ENCODE measurements around the gene COL16A1.

The COL16A1 gene

GRCh38 chr1:31669786-31670592, 33.8 kb downstream of the COL16A1 start:
- no peaks in the 10 kb centered on the region for H3K36me3 ChIP-seq (ENCODE audit: insufficient read depth, low read length)
- H3K27me3 ChIP-seq (ENCODE audit: insufficient read depth, low read length): no peaks in the 10 kb centered on the region
- H3K4me1 ChIP-seq (ENCODE audit: insufficient read depth, low read length): peaks cover 14% of the 10 kb centered on the region; the same call in 1 of the 2 replicates
- no peak overlapping the region for H3K9ac ChIP-seq (ENCODE audit: low read depth, low read length)
- no peak overlapping the region for H3K4me3 ChIP-seq (ENCODE audit: low read length)
- 69% methylated on average over 30 of the region's 30 CpGs for WGBS
- no peaks in the 10 kb centered on the region for H3K9me3 ChIP-seq (ENCODE audit: insufficient read depth, low read depth, low read length)
- no peak overlapping the region for H3K27ac ChIP-seq (ENCODE audit: low read depth, low read length)

GRCh38 chr1:31669433-31669785, 34.4 kb downstream of the COL16A1 start:
- Histone ChIP-seq H3K27ac (ENCODE audit: low read depth, low read length) (no peak overlapping the region), H3K36me3 (ENCODE audit: insufficient read depth, low read length) (no peaks in the 10 kb centered on the region), H3K4me1 (ENCODE audit: insufficient read depth, low read length) (peaks cover 14% of the 10 kb centered on the region; the same call in 1 of the 2 replicates), H3K4me3 (ENCODE audit: low read length) (no peak overlapping the region), H3K27me3 (ENCODE audit: insufficient read depth, low read length) (no peaks in the 10 kb centered on the region), H3K9me3 (ENCODE audit: insufficient read depth, low read depth, low read length) (no peaks in the 10 kb centered on the region), H3K9ac (ENCODE audit: low read depth, low read length) (no peak overlapping the region)
- WGBS: 89% methylated on average over 7 of the region's 7 CpGs

DNA sequence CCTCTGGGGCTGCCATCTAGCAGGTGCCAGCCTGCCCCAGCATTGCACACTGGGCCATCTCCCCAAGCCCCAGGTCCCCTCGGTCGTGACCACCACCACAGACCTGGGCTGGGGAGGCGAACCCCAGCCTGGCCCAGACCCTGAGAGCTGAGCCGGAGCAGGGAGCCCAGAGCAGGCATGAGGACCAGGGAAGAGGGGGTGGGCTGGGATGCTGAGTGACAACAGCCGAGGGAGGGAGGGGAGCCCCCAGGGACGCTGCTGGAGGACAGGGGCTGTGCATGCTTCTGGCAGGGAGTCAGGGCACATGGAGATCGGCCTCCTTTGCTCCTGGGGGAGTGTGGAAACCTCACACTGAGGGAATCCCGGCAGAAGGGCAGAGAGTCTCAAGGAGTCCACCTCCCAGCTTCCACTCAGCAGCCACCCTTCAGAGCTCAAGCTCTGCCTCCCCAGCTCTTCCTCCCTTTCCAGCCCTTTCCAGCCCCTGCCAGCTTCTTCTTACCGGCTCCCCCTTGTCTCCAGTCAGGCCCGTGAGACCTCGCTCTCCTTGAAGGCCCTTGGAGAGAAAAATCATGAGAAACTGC, 35.4 kb downstream of the COL16A1 start:
- WGBS: 87% methylated on average over 11 of the region's 11 CpGs
- Histone ChIP-seq H3K9me3 (ENCODE audit: insufficient read depth, low read depth, low read length) (no peaks in the 10 kb centered on the region), H3K4me1 (ENCODE audit: insufficient read depth, low read length) (peaks cover 14% of the 10 kb centered on the region; the same call in 1 of the 2 replicates), H3K27me3 (ENCODE audit: insufficient read depth, low read length) (no peaks in the 10 kb centered on the region), H3K4me3 (ENCODE audit: low read length) (no peak overlapping the region), H3K36me3 (ENCODE audit: insufficient read depth, low read length) (no peaks in the 10 kb centered on the region), H3K27ac (ENCODE audit: low read depth, low read length) (no peak overlapping the region), H3K9ac (ENCODE audit: low read depth, low read length) (no peak overlapping the region; the same call in 1 of the 2 replicates)

DNA sequence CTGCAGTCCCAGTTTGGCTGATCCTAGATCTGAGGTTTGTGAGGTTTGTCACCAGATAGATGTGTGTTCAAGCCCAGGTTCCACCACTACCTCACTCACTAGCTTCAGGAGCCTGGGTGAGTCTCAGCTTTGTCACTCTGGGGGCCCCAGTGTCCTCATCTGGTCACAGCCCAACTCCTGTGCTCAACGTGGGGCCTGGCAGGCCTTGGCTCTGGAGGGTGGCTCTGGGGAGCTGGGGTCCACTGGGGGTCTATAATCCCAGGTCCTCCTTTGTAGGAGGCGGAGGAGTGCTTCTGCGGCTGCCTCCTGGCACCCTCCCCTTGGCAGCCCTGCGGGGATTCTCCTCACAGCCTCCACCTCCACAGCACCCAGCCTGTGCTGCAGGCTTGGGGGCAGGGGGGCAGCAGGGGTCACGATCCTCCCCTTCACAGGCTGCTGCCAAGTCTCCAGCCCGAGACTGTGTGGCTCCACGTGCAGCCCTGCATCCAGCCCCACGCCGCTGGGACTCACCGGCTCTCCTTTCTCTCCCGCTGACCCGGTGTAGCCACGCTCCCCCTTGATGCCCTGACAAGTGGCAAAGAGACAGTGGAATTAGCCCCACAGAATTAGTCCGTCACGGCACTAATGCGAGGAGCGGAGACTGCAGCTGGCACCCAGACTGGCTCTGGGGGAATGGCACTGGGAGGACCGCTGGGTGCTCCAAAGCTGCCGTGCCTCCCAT, 36.6 kb downstream of the COL16A1 start:
- H3K9ac ChIP-seq (ENCODE audit: low read depth, low read length): no peak overlapping the region
- H3K4me1 ChIP-seq (ENCODE audit: insufficient read depth, low read length): peaks cover 14% of the 10 kb centered on the region; the same call in 1 of the 2 replicates
- H3K4me3 ChIP-seq (ENCODE audit: low read length): no peak overlapping the region
- no peaks in the 10 kb centered on the region for H3K27me3 ChIP-seq (ENCODE audit: insufficient read depth, low read length)
- no peak overlapping the region for H3K27ac ChIP-seq (ENCODE audit: low read depth, low read length)
- H3K36me3 ChIP-seq (ENCODE audit: insufficient read depth, low read length): no peaks in the 10 kb centered on the region
- 90% methylated on average over 19 of the region's 19 CpGs for WGBS
- no peaks in the 10 kb centered on the region for H3K9me3 ChIP-seq (ENCODE audit: insufficient read depth, low read depth, low read length)

DNA sequence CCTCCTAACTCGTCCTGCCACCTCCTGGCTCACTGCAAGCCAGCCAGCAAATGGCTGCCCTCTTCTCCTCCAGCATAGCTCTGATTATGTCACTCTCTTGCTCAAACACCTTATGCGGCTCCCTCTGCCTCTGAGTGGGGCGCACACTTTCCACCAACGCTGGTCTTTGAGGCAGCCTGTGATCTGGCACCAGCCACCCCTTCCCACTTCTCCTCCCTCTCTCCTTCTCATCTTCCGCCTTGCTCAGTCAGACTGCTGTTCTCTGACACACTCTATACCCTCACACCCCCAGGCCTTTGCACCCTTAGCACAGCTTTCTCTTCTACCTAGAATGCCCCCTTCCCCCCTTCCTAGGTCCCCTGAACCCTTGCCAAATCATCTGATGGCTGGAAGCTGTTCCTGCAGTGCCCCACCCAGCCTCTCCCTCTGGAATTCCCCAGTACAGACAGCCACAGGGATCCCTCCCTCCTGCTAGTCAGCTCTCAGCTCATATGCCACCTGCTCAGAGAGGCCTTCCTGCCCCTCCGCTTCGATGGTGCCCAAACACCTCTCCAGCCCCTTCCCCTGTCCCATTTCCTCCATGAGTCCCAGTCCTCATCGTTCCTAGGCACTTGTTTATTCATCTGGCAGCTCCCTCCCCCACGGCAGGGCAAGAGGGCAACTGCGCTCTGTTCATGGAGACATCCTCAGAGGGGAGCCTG, 37.4 kb downstream of the COL16A1 start:
- Histone ChIP-seq H3K27ac (ENCODE audit: low read depth, low read length) (no peak overlapping the region), H3K4me3 (ENCODE audit: low read length) (no peak overlapping the region), H3K9me3 (ENCODE audit: insufficient read depth, low read depth, low read length) (no peaks in the 10 kb centered on the region), H3K4me1 (ENCODE audit: insufficient read depth, low read length) (peaks cover 14% of the 10 kb centered on the region; the same call in 1 of the 2 replicates), H3K36me3 (ENCODE audit: insufficient read depth, low read length) (no peaks in the 10 kb centered on the region), H3K27me3 (ENCODE audit: insufficient read depth, low read length) (no peaks in the 10 kb centered on the region), H3K9ac (ENCODE audit: low read depth, low read length) (no peak overlapping the region)
- WGBS: 73% methylated on average over 10 of the region's 10 CpGs

DNA sequence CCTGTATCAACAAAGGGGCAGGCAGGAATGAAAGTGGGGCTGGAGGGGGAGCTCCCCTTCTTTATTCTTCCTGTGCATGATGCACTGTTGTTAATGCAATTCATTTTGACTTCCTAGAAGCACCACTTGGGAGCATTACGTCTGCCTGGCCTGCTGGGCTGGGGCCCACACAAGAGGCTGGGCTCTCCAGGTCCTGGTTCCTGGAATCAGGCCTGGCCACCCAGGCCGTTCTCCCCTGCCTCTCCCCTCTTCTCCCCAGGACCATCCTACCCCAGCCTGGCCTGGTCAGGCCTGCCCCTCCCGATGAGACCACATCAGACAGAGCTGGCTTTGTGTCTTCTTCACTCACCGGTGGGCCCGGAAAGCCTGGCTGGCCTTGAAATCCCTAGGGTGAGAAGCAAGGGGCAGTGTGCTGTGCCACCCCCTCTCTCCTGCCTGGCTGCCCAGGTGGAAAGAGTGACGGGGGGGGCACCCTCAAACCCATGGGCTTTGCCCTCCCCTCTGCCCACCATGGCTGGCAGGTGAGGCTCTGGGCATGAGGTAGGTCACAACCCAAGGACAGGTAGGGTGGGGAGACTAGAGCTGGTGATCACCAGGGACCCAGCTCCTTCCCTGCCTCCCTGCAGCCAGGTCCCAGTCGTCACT, 38.5 kb downstream of the COL16A1 start:
- H3K27ac ChIP-seq (ENCODE audit: low read depth, low read length): no peak overlapping the region
- H3K27me3 ChIP-seq (ENCODE audit: insufficient read depth, low read length): no peaks in the 10 kb centered on the region
- no peak overlapping the region for H3K9ac ChIP-seq (ENCODE audit: low read depth, low read length)

DNA sequence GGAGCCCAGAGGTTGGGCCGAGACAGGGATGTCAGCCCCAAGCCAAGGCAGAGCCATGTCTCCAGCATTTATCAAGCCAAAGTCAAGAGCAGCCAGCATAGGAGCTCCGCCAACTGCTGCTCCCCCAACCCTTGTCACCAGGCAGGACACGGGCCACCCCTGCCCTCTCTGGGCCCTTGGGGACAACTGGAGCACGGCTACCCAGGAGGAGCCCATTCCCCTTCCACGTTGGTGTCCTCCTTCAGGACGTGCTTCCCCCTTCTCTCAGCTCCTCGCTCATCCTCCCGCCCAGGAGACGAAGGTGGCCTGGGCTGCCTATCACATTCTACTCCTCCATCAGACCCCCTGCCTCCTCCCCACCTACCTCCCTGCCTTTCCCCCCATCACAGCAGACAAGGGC, 39.3 kb downstream of the COL16A1 start:
- peaks cover 5% of the 10 kb centered on the region; the same call in 1 of the 2 replicates for H3K4me1 ChIP-seq (ENCODE audit: insufficient read depth, low read length)
- H3K36me3 ChIP-seq (ENCODE audit: insufficient read depth, low read length): no peaks in the 10 kb centered on the region
- no peak overlapping the region for H3K4me3 ChIP-seq (ENCODE audit: low read length)
- WGBS: 86% methylated on average over 9 of the region's 9 CpGs
- no peaks in the 10 kb centered on the region for H3K27me3 ChIP-seq (ENCODE audit: insufficient read depth, low read length)
- H3K9ac ChIP-seq (ENCODE audit: low read depth, low read length): no peak overlapping the region
- no peak overlapping the region for H3K27ac ChIP-seq (ENCODE audit: low read depth, low read length)
- no peaks in the 10 kb centered on the region for H3K9me3 ChIP-seq (ENCODE audit: insufficient read depth, low read depth, low read length)

More for the DNA sequence above, 38.5 kb downstream of the COL16A1 start:
- Histone ChIP-seq H3K4me1 (ENCODE audit: insufficient read depth, low read length) (peaks cover 11% of the 10 kb centered on the region; the same call in 1 of the 2 replicates), H3K4me3 (ENCODE audit: low read length) (no peak overlapping the region), H3K9me3 (ENCODE audit: insufficient read depth, low read depth, low read length) (no peaks in the 10 kb centered on the region), H3K36me3 (ENCODE audit: insufficient read depth, low read length) (no peaks in the 10 kb centered on the region)
- 90% methylated on average over 7 of the region's 7 CpGs for WGBS

GRCh38 chr1:31663622-31664452, 40.0 kb downstream of the COL16A1 start:
- no peaks in the 10 kb centered on the region for H3K36me3 ChIP-seq (ENCODE audit: insufficient read depth, low read length)
- H3K4me3 ChIP-seq (ENCODE audit: low read length): no peak overlapping the region
- H3K4me1 ChIP-seq (ENCODE audit: insufficient read depth, low read length): peaks cover 5% of the 10 kb centered on the region; the same call in 1 of the 2 replicates
- H3K9ac ChIP-seq (ENCODE audit: low read depth, low read length): no peak overlapping the region
- no peaks in the 10 kb centered on the region for H3K27me3 ChIP-seq (ENCODE audit: insufficient read depth, low read length)
- 39% methylated on average over 9 of the region's 9 CpGs for WGBS
- no peaks in the 10 kb centered on the region for H3K9me3 ChIP-seq (ENCODE audit: insufficient read depth, low read depth, low read length)
- H3K27ac ChIP-seq (ENCODE audit: low read depth, low read length): no peak overlapping the region

- H3K36me3 ChIP-seq (ENCODE audit: insufficient read depth, low read length): no peaks in the 10 kb centered on the region
- peaks cover 5% of the 10 kb centered on the region; the same call in 1 of the 2 replicates for H3K4me1 ChIP-seq (ENCODE audit: insufficient read depth, low read length)
- no peak overlapping the region for H3K27ac ChIP-seq (ENCODE audit: low read depth, low read length)
- no peaks in the 10 kb centered on the region for H3K9me3 ChIP-seq (ENCODE audit: insufficient read depth, low read depth, low read length)
- H3K9ac ChIP-seq (ENCODE audit: low read depth, low read length): no peak overlapping the region
- H3K27me3 ChIP-seq (ENCODE audit: insufficient read depth, low read length): no peaks in the 10 kb centered on the region
- H3K4me3 ChIP-seq (ENCODE audit: low read length): no peak overlapping the region
- 90% methylated on average over 12 of the region's 12 CpGs for WGBS
Observed at GRCh38 chr1:31662463-31662862, 41.4 kb downstream of the COL16A1 start.

DNA sequence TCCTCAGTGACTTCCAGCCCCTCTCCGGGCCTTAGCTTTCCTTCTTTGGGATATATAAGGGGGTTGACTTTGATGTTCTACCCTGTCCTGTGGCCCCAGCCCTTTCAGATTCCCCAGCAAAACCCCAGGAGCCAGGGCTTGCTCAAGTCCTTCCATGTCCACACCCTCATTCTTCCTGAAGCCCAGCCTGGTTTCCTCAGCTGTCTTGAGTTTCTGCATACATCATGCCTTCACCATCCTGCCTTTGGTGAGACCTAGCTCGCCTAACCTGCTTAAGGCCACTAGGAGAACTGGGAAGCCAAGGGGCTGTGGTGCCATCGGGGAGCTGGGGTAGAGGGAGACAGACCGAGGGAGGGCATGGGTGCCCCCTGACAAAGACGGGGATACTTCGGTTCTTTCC, 42.0 kb downstream of the COL16A1 start:
- Histone ChIP-seq H3K4me1 (ENCODE audit: insufficient read depth, low read length) (peaks cover 5% of the 10 kb centered on the region; the same call in 1 of the 2 replicates), H3K27me3 (ENCODE audit: insufficient read depth, low read length) (no peaks in the 10 kb centered on the region), H3K9me3 (ENCODE audit: insufficient read depth, low read depth, low read length) (no peaks in the 10 kb centered on the region), H3K9ac (ENCODE audit: low read depth, low read length) (no peak overlapping the region), H3K36me3 (ENCODE audit: insufficient read depth, low read length) (no peaks in the 10 kb centered on the region), H3K27ac (ENCODE audit: low read depth, low read length) (no peak overlapping the region), H3K4me3 (ENCODE audit: low read length) (no peak overlapping the region)
- WGBS: 86% methylated on average over 6 of the region's 6 CpGs
